IPS-15b (cell line): ENCODE data around the gene MCCD1.
"Not testable (repeated sequence)": the region's sequence is repeated elsewhere in the genome, so short reads cannot be mapped to it uniquely, and the experiment has no call there.

Source experiments
- H3K27me3 ChIP-seq: one replicate; pipeline ENCODE4 v1.6.1; 2013; ENCODE audit warnings: low read length; ENCODE audit not compliant: control insufficient read depth, insufficient read depth
- H3K36me3 ChIP-seq: one replicate; pipeline ENCODE4 v1.6.1; 2013; ENCODE audit warnings: low read length; ENCODE audit not compliant: control insufficient read depth, insufficient read depth
- H3K4me1 ChIP-seq: one replicate; pipeline ENCODE4 v1.6.1; 2013; ENCODE audit warnings: mild to moderate bottlenecking, low read length; ENCODE audit not compliant: control insufficient read depth, insufficient read depth
- H3K4me3 ChIP-seq: one replicate; pipeline ENCODE4 v1.5.1; 2013; ENCODE audit warnings: low read depth, low read length
- H3K9ac ChIP-seq: one replicate; pipeline ENCODE4 v1.6.1; 2013; ENCODE audit warnings: low read depth, mild to moderate bottlenecking, low read length
- H3K9me3 ChIP-seq: one replicate; pipeline ENCODE4 v1.6.1; 2013; ENCODE audit warnings: mild to moderate bottlenecking, low read length; ENCODE audit not compliant: control insufficient read depth, insufficient read depth

Gene MCCD1, protein sequence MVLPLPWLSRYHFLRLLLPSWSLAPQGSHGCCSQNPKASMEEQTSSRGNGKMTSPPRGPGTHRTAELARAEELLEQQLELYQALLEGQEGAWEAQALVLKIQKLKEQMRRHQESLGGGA

DNA sequence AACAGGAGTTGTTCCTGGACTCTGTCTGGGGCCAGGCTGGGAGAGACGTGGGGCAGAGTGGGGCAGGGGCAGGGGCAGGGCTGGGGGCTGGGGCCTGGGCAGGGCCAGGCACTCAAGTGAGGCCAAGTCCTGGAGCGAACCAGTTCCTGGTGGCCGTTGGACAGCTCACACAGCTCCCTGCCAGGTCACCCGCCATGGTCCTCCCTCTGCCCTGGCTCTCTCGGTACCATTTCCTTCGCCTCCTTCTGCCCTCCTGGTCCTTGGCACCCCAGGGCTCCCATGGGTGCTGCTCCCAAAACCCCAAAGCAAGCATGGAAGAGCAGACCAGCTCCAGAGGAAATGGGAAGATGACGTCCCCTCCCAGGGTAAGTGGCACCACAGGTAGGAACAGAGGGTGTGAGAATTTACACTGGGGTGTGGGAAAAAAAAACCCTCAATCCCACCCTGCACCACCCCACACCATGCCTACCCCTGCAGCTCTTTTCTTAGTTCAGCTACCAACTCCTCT lies at the start of gene MCCD1:
TSS of gene MCCD1 (plus strand) at position 142 of the 508 bp plus-strand sequence. CDS start at position 195, 53 bp downstream.
- Histone ChIP-seq H3K9ac (no peak within 1 kb of the TSS), H3K36me3 (peaks cover 23% of the 10 kb centered on the region), H3K9me3 (no peaks in the 10 kb centered on the region), H3K4me1 (peaks cover 3% of the 10 kb centered on the region), H3K4me3 (no peak within 1 kb of the TSS), H3K27me3 (no peaks in the 10 kb centered on the region)

DNA sequence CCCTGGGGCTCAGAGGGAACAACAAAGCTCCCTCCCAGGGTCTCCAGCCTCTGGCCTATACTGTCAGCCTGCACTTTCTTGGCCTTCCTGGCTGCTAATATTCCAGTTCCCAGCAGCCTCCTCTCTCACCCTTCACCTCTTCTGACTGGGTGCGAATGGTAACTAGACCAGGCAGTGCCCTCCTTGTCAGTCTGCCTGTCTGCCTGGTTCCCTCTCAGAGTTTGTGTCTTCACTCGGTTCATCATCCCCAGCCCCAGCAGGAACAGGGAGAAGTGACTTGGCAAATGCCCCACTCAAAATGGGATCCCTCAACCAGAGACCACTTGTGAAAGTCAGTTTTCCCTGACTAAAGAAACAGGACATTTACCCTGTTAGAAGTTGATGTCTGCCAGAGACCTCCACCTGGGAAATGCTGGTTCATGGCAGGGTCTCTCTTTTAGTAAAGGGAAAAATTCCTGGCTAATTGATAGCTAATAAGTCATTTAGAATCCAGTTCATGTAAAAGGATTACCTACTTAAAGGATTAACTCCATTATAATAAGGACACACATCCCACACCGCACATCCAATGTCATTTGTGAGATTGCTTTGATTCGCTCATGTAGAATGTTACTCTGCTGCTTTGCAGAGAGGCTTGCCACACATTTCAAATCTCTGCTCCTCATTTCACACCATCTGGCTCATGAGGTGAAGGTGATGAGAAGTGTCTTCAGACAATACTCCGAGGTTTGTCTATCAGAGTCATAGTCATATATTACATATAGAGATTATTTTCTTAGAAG lies 49.4 kb upstream of the MCCD1 start:
- Histone ChIP-seq H3K4me3 (no peak overlapping the region), H3K4me1 (no peaks in the 10 kb centered on the region), H3K9ac (no peak overlapping the region), H3K9me3 (no peaks in the 10 kb centered on the region), H3K36me3 (no peaks in the 10 kb centered on the region), H3K27me3 (peaks cover 2% of the 10 kb centered on the region)

DNA sequence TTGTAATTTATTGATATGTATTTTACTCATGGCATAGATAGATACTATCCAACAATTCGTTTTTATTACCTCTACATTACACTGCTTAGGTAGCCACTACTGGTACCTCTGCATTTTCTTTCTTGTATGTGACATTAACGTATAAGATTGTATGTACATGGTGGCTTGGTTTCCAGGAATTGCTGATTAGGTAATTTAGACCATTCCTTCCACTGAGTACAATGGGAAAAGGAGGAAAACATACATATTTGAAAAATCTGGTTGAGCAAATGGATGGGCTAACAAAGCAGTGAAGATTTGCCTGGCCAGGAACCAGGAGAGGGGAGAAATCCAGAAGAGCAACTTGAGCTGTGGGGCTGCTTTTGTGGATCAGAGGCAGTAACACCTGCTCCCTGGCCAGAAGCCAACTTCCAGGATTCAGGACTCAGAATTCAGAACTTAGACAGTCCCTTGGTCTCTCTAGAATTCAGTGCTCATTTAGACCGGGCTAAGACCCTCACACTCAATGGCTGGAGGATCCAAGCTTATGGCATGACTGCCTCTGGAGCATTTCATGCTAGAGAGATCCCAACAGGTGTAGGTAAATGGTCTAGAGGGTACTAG lies 48.7 kb upstream of the MCCD1 start:
- H3K27me3 ChIP-seq, result peaks cover 2% of the 10 kb centered on the region
- no peak overlapping the region for H3K4me3 ChIP-seq
- H3K9ac ChIP-seq, result no peak overlapping the region
- H3K9me3 ChIP-seq, result no peaks in the 10 kb centered on the region
- no peaks in the 10 kb centered on the region for H3K36me3 ChIP-seq
- H3K4me1 ChIP-seq, result no peaks in the 10 kb centered on the region

DNA sequence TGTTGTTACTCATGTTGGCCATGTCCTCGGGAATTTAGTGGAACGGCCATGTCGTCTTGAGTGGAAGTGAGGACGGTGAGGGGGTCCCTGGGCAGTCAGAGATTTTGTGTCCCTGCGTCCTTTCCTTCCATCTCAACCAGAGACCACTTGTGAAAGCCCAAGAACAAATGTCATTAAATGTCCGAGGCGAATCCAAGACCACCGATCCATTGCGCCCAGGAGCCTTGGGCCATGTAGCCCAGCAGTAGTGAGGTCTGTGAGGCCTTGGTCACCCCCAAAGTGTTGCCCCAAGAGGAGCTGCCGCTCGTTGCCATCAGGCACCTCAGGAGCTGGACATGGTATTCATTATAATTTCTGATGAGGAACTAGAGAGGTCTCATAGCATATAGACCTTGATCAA lies 48.2 kb upstream of the MCCD1 start:
- Histone ChIP-seq H3K4me3 (no peak overlapping the region), H3K9me3 (no peaks in the 10 kb centered on the region), H3K36me3 (no peaks in the 10 kb centered on the region), H3K9ac (no peak overlapping the region), H3K27me3 (peaks cover 2% of the 10 kb centered on the region), H3K4me1 (no peaks in the 10 kb centered on the region)

DNA sequence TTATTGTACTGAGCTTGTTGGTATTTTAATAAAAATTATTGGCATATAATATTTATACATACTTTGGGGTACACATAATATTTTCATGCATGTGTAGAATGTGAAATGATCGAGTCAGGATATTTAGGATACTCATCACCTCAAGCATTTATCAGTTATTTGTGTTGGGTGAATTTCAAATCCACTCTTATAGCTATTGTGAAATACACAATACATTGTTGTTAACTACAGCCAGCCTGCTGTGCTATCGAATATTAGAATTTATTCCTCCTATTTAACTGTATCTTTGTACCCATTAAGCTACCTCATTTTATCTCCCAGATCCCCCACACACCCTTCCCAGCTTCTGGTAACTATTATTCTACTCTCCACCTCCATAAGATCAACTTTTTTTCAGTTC lies 45.4 kb upstream of the MCCD1 start:
- H3K27me3 ChIP-seq, result peaks cover 2% of the 10 kb centered on the region
- no peaks in the 10 kb centered on the region for H3K36me3 ChIP-seq
- H3K4me3 ChIP-seq, result no peak overlapping the region
- H3K9ac ChIP-seq, result no peak overlapping the region
- no peaks in the 10 kb centered on the region for H3K4me1 ChIP-seq
- no peaks in the 10 kb centered on the region for H3K9me3 ChIP-seq

DNA sequence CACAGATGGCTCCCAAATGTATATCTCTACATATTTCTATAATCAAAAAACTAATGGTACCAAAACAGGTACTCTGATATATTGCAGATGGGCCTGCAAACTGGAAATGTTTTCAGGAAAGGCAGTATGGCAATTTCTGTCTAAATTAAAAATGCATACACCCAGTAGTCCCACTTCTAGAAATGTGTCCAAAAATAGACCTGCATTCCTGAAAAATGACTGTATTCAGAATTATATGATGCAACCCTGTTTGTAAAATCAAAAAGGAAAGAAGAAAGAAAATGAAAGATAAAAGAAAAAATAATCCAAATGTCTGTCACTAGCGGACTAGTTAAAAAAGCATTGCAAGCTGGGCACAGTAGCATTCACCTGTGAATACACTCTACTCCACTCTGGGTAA lies 43.7 kb upstream of the MCCD1 start:
- Histone ChIP-seq H3K36me3 (no peaks in the 10 kb centered on the region), H3K4me3 (no peak overlapping the region), H3K9me3 (no peaks in the 10 kb centered on the region), H3K27me3 (no peaks in the 10 kb centered on the region), H3K9ac (no peak overlapping the region), H3K4me1 (no peaks in the 10 kb centered on the region)

DNA sequence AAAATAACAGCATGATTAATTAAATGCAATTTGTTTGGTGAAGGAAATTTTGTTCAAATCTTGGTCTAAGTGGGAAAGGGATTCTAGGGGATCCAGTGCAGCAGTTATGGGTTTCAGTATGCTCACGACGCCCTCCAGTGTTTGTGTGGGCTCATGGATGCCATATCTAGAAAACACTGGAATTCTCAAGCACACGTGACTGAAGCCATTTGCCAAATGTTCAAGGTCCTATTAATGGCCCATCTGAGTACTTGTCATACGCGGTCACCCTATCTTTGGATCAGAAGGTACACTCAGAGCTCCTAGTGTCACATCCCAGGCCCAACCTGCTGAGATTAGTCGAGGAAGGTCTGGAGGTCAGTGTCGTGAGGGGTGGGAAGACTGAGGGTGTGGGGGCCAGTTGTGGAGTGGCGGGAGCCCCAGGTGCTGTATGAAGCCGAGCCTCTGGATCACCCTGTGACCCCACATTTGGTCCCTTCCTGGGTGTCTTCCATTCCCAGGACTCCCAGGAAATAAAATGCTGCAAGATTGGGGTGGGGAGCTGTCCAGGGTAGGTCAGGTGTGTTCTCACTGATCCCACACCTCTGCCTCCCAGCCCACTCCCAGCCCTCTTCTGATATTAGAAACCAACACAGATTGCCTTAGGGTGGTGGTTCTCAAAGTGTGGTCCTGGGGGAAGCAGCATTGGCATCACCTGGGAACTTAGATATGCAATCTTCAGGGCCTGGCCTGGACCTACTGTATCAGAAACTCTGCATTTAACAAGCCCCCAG lies 42.5 kb upstream of the MCCD1 start:
- not testable (repeated sequence) for H3K36me3 ChIP-seq, H3K4me3 ChIP-seq, H3K4me1 ChIP-seq, H3K9ac ChIP-seq, H3K27me3 ChIP-seq, H3K9me3 ChIP-seq

DNA sequence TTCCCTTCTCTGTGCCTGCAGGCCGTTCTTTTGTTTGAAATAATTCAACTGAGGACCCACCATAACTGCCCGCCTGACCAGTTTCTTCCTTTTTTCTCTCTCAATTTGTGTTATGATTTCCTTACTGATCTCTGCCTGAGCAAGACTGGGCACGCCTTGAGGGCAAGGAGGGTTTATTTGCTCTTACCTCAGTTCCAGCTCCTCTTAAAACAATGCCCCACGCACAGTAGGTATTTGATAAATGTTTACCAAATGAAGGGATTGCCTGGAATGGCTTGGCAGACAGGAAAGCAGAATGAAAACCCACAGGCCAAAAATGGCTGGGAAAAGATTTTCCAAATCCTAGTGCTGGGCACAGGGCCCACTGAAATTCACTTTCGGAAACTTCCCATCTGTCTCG lies 41.1 kb upstream of the MCCD1 start:
- H3K9ac ChIP-seq, H3K9me3 ChIP-seq, H3K4me3 ChIP-seq: not testable (repeated sequence)

DNA sequence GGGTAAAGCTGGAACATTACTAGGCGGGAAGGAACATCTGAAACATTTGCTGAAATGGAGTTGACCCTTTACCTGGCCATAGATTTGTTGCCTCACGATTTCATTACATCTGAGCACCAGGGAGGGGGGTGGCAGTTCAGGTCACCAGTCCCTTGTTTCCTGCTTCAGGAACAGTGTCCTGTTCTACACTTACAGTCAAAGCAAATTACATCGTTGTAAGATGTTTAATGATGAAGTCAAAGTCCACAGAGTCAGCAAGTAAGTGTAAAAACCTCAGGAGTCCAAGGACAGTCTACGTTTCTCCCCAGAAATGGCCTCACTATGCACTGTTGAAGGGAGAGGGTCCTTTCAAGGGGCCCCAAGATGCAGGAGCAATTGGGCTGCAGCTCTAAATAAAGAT lies 39.7 kb upstream of the MCCD1 start:
- Histone ChIP-seq H3K27me3 (no peaks in the 10 kb centered on the region), H3K36me3 (no peaks in the 10 kb centered on the region), H3K9me3 (no peaks in the 10 kb centered on the region), H3K4me1 (no peaks in the 10 kb centered on the region), H3K9ac (no peak overlapping the region), H3K4me3 (no peak overlapping the region)

More for the DNA sequence above, 41.1 kb upstream of the MCCD1 start:
- H3K4me1 ChIP-seq, H3K27me3 ChIP-seq, H3K36me3 ChIP-seq: not testable (repeated sequence)

DNA sequence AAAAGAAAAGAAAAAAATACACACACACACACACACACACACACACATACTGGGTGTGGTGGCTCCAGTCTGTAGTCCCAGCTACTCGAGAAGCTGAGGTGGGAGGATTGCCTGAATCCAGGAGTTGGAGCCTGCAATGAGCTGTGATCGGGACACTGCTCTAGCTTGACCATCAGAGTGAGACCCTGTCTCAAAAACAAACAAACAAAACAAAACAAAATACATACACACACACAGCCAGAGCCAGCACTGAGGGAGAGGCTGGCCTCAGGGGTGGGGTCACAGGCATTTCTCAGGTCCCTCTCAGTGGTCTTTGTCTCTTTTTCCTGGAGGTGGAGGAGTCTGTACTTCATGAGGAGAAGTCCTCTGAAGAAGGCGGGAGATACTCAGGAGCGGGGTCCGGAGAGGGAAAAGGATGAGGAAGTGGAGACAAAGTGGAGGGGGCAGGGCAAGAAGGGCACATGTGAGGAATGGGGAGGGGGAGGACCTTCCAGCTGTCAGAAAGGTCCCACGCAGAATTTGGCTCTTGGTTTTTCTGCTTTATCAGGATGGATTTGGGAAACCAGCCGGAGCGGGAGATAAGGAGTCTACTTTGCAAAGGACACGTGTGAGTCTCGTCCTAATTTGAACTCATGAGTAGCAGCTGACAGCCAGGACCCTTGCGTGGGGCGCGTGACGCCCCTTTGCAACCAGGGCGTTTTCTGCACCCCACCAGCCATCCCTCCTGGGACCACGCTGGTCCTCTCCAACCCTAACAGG lies 38.5 kb upstream of the MCCD1 start:
- Histone ChIP-seq H3K36me3 (no peaks in the 10 kb centered on the region), H3K4me1 (no peaks in the 10 kb centered on the region), H3K9ac (no peak overlapping the region), H3K4me3 (no peak overlapping the region), H3K27me3 (peaks cover 3% of the 10 kb centered on the region), H3K9me3 (no peaks in the 10 kb centered on the region)

DNA sequence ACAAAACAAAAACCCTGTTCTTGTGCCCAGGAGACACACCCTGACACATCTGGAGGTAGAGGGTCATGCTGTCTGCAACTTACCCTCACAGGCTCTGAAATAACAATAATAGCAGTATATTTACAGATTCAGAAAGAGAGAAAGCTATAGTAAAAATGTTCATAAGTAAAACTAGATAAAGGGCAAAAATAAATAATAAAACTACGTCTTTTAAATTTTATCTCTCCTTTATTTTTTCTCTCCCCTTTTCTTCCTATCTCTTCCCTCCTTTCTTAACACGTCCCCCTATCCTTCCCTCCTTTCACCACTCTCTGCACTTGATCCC lies 35.2 kb upstream of the MCCD1 start:
- not testable (repeated sequence) for H3K4me1 ChIP-seq, H3K9me3 ChIP-seq, H3K9ac ChIP-seq, H3K36me3 ChIP-seq
- peaks cover 26% of the 10 kb centered on the region for H3K27me3 ChIP-seq
- peak overlapping the region; percentile 79 for H3K4me3 ChIP-seq
